DOHH2 (cell line): ENCODE measurements around the gene SERPINA5.

ENCODE experiments used
- CTCF ChIP-seq: fragments of 200-600 bp; sonication (generic); IDR thresholded peaks from one replicate; pipeline ENCODE4 v1.5.1; 2014; ENCODE audit warnings: antibody characterized with exemption, mild to moderate bottlenecking, low read depth, low read length; ENCODE audit not compliant: poor library complexity, severe bottlenecking
- EZH2phosphoT487 ChIP-seq: fragments of 200-600 bp; sonication (generic); IDR thresholded peaks from 2 replicates; pipeline ENCODE4 v1.6.1; 2017; ENCODE audit warnings: borderline replicate concordance, mild to moderate bottlenecking, antibody characterized with exemption, low read length, moderate library complexity, mixed read lengths

GRCh38 chr14:94638339-94638738 lies 57.1 kb downstream of the SERPINA5 start:
- TF ChIP-seq CTCF (no peak), EZH2phosphoT487 (no peak)
